Suprapubic skin (tissue), 4 donors: ENCODE measurements around the gene MARCHF3. TPM values are rescaled to one million over a fixed set of nuclear protein-coding genes. Genes with fewer than 3 reads are reported as not detected.

Source experiments
- DNase-seq, 2 donors: peaks; one replicate each; pipeline ENCODE4 v3.0.0-alpha.2; 2019; ENCODE audit warnings: low spot score in 2 of 2
- H3K27ac ChIP-seq: fragments of 200-600 bp; sonication (generic); one replicate; pipeline ENCODE4 v1.5.1; 2019
- H3K27me3 ChIP-seq: fragments of 200-600 bp; sonication (generic); one replicate; pipeline ENCODE4 v1.5.1; 2019
- H3K36me3 ChIP-seq: fragments of 200-600 bp; sonication (generic); one replicate; pipeline ENCODE4 v1.5.1; 2019
- H3K4me1 ChIP-seq: fragments of 200-600 bp; sonication (generic); one replicate; pipeline ENCODE4 v1.5.1; 2019
- H3K4me3 ChIP-seq: fragments of 200-600 bp; sonication (generic); one replicate; pipeline ENCODE4 v1.5.1; 2019; ENCODE audit warnings: mild to moderate bottlenecking
- H3K9me3 ChIP-seq: fragments of 200-600 bp; sonication (generic); one replicate; pipeline ENCODE4 v1.5.1; 2019
- EP300 ChIP-seq: sonication (generic); formaldehyde crosslinking; IDR thresholded peaks from one replicate; pipeline ENCODE4 v1.6.1; 2017; ENCODE audit warnings: antibody characterized with exemption
- POLR2A ChIP-seq, 2 donors: fragments of 450-650 bp; IDR thresholded peaks; one replicate each; pipeline ENCODE4 v1.6.1; 2017; ENCODE audit warnings: antibody characterized with exemption in 2 of 2, mild to moderate bottlenecking in 2 of 2, moderate library complexity in 2 of 2
- POLR2AphosphoS5 ChIP-seq, 3 donors: sonication (generic); formaldehyde crosslinking; IDR thresholded peaks; one replicate each; pipeline ENCODE4 v1.6.1; 2017; ENCODE audit warnings: antibody characterized with exemption in 3 of 3
- WGBS: methylation state at CpG from one replicate; pipeline ENCODE4 v1.1.5; 2018; 5-methylcytosine and 5-hydroxymethylcytosine counted together
- total RNA-seq, 4 donors: library from RNA; depleted of rRNA; stranded (reverse); fragments of >200 nt; gene quantifications; one replicate each; pipeline ENCODE4 v1.1.0, GENCODE V29; 2016
- TF ChIP-seq, protein P1 (sequence below), 2 donors: fragments of 200-600 bp in 1 of 2; fragments of 450-650 bp in 1 of 2; sonication (generic) in 1 of 2; IDR thresholded peaks; one replicate each; pipeline ENCODE4 v1.5.1; 2016 to 2019; ENCODE audit warnings: antibody characterized with exemption in 2 of 2, mild to moderate bottlenecking in 1 of 2, moderate library complexity in 1 of 2

The MARCHF3 gene
- total RNA-seq, 4 donors from 2014 or later = 13.9 to 34.8 (median 27.0) TPM

- Histone ChIP-seq H3K4me1 (peaks cover 12% of the 10 kb centered on the region), H3K27ac (no peak overlapping the region), H3K27me3 (no peaks in the 10 kb centered on the region), H3K36me3 (no peaks in the 10 kb centered on the region), H3K4me3 (no peak overlapping the region), H3K9me3 (no peaks in the 10 kb centered on the region)
- DNase-seq = no peak
- TF ChIP-seq POLR2AphosphoS5 (IDR thresholded peaks at IDR 0.05) (no peak), EP300 (no peak), POLR2A (IDR thresholded peaks at IDR 0.05) (no peak)
- TF ChIP-seq, protein P1, sequence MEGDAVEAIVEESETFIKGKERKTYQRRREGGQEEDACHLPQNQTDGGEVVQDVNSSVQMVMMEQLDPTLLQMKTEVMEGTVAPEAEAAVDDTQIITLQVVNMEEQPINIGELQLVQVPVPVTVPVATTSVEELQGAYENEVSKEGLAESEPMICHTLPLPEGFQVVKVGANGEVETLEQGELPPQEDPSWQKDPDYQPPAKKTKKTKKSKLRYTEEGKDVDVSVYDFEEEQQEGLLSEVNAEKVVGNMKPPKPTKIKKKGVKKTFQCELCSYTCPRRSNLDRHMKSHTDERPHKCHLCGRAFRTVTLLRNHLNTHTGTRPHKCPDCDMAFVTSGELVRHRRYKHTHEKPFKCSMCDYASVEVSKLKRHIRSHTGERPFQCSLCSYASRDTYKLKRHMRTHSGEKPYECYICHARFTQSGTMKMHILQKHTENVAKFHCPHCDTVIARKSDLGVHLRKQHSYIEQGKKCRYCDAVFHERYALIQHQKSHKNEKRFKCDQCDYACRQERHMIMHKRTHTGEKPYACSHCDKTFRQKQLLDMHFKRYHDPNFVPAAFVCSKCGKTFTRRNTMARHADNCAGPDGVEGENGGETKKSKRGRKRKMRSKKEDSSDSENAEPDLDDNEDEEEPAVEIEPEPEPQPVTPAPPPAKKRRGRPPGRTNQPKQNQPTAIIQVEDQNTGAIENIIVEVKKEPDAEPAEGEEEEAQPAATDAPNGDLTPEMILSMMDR (IDR thresholded peaks at IDR 0.05) = no peak
- 85% methylated on average over 6 of the region's 6 CpGs for WGBS
These were observed 57.2 kb downstream of the MARCHF3 start for GRCh38 chr5:126973193-126973592.

DNA sequence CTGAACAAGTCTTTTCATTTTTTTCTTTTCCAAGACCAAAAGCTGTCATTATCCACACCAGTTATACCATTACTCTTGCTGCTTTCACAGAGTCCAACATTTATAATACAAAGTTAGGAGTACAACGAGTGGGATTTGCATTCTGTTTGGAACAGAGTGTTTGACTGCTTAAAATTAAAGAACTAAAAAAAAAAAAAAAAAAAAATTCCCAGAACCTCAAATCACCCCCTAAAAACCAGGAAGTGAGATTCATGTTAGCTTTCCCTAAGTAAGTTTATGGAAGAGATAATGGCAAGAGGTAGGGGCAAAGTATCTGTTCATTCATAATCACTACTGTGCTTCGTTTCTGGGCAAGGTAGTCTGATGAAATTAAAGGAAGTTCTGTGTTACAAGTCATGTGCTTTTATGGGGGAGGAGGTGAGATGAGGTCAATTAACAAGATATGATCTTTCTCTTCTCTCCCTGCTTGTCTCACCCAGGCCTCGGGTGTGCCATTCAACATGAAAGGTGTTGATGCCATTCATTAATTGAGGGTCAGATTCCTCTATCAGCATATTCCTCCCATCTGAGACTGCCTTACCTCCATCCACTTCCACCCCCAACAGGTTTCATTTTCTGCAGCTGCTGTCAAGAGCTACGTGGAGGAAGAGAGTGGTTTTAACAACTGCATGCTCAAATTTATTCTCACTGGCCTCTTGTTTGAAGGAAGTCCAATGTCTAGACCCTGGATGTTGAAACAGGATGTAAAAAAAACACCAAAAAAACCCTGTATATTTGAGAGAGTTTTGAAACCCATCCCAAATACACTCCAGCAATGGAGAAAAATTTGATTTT lies 58.1 kb downstream of the MARCHF3 start:
- TF ChIP-seq EP300 (no peak), POLR2A (IDR thresholded peaks at IDR 0.05) (no peak), POLR2AphosphoS5 (IDR thresholded peaks at IDR 0.05) (no peak)
- TF ChIP-seq, protein P1 (IDR thresholded peaks at IDR 0.05) = no peak
- Histone ChIP-seq H3K27me3 (no peaks in the 10 kb centered on the region), H3K9me3 (no peaks in the 10 kb centered on the region), H3K4me3 (no peak overlapping the region), H3K36me3 (no peaks in the 10 kb centered on the region), H3K27ac (no peak overlapping the region), H3K4me1 (peaks cover 12% of the 10 kb centered on the region)
- DNase-seq = no peak
- WGBS = 38% methylated on average over 4 of the region's 4 CpGs

DNA sequence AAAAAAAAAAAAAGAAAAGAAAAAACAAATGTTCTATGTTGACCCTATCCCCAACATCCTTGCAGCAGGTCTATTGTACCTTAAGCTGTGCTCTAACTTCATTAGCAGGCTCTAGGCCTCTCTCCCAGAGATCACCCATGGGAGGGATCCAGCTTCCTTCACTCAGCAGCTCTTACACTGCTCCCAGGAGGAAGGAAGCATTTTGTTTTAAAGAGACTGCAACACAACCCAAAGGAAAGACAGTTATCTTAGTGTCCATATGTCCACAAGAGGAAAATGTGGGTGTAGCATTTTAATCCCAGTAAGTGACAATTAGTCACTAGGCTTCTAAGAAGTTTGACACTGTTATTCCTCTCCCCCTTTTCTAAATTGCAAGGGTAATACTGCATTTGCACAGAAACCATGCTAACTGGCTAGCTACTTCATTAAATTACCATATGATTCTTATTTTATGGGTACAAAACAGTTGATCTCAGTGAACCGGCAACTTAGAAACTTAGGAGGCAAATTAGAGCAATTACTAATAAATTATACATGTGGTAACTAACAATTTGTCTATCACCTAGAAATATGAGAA lies 58.8 kb downstream of the MARCHF3 start:
- Histone ChIP-seq H3K4me3 (no peak overlapping the region), H3K27ac (no peak overlapping the region), H3K9me3 (no peaks in the 10 kb centered on the region), H3K4me1 (peaks cover 12% of the 10 kb centered on the region), H3K27me3 (no peaks in the 10 kb centered on the region), H3K36me3 (no peaks in the 10 kb centered on the region)
- TF ChIP-seq POLR2AphosphoS5 (IDR thresholded peaks at IDR 0.05) (no peak), EP300 (no peak), POLR2A (IDR thresholded peaks at IDR 0.05) (no peak)
- TF ChIP-seq, protein P1 (IDR thresholded peaks at IDR 0.05) = no peak
- WGBS = 73% methylated on average over 1 of the region's 1 CpG
- no peak for DNase-seq

GRCh38 chr5:126970517-126971017 lies 59.8 kb downstream of the MARCHF3 start:
- 57% methylated on average over 2 of the region's 2 CpGs for WGBS
- no peaks in the 10 kb centered on the region for H3K27me3 ChIP-seq
- no peak overlapping the region for H3K4me3 ChIP-seq
- H3K36me3 ChIP-seq = no peaks in the 10 kb centered on the region
- no peak for DNase-seq
- no peaks in the 10 kb centered on the region for H3K9me3 ChIP-seq
- TF ChIP-seq, protein P1 (IDR thresholded peaks at IDR 0.05) = no peak
- TF ChIP-seq POLR2A (IDR thresholded peaks at IDR 0.05) (no peak), EP300 (no peak), POLR2AphosphoS5 (IDR thresholded peaks at IDR 0.05) (no peak)
- no peak overlapping the region for H3K27ac ChIP-seq
- peaks cover 12% of the 10 kb centered on the region for H3K4me1 ChIP-seq

DNA sequence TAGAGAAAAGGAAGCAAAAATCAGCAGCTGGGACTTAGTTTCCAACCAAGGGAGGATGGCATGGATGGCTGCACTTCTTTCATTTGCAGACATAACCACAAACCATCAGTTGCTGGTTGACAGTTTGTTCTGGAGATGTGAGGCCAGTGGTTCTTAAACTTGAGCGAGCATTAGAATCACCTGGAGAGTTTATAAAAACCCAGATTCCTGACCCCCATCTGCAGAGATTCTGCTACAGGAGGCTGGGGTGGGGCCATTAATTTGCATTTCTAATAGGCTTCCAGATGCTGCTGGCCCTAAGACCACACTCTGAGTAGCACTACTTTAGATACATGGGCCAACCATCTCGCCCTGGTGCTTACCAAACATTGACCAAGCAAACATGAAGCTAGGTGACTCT lies 60.8 kb downstream of the MARCHF3 start:
- peaks cover 15% of the 10 kb centered on the region for H3K4me1 ChIP-seq
- no peak overlapping the region for H3K4me3 ChIP-seq
- no peaks in the 10 kb centered on the region for H3K9me3 ChIP-seq
- no peak overlapping the region for H3K27ac ChIP-seq
- WGBS = 90% methylated on average over 2 of the region's 2 CpGs
- no peak for TF ChIP-seq POLR2A (IDR thresholded peaks at IDR 0.05)
- TF ChIP-seq EP300 = no peak
- TF ChIP-seq POLR2AphosphoS5 (IDR thresholded peaks at IDR 0.05) = no peak
- TF ChIP-seq, protein P1 (IDR thresholded peaks at IDR 0.05) = no peak
- no peaks in the 10 kb centered on the region for H3K27me3 ChIP-seq
- H3K36me3 ChIP-seq = no peaks in the 10 kb centered on the region
- DNase-seq = no peak
